TTC549 (cell line): ENCODE measurements around the gene SCYL1.

Experiments used
- FAIRE-seq: peaks from 2 replicates; lab custom pipeline; 2012; peaks lifted over from hg19 to GRCh38; lab: Jason Lieb, UNC

The SCYL1 gene

GRCh38 chr11:65585396-65586246 lies 60.7 kb downstream of the SCYL1 start:
- FAIRE-seq, result no peak

GRCh38 chr11:65586247-65586630 lies 61.4 kb downstream of the SCYL1 start:
- FAIRE-seq, result no peak

DNA sequence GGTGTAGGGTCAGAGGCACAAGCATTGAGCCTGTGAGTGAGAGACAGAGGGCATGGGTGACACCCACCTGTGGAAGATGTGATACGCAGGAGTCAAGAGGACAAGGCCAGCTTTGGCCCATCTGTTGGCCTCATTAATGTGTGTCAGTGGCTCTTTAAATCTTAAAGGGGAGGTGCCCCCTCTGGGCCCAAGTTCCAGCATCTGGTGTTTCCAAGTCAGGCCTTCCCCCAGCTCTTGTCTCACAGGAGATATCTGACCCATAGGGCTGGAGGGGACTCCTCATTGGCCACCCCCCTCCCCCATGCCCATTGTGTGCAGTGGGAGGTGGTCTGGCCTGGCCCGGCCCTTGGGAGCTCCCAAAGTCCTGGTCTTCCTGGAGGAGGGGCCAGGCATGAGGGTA lies 61.8 kb downstream of the SCYL1 start:
- peak; percentile 83 for FAIRE-seq
